GM08714 (cell line): ENCODE measurements around the gene RRBP1.

Experiments
- H3K4me3 ChIP-seq: fragments of 200-500 bp; sonication (Bioruptor generic); 2 replicates; pipeline ENCODE4 v1.5.1; 2014; ENCODE audit warnings: mild to moderate bottlenecking, low read length, inconsistent platforms
- ZNF274 ChIP-seq: IDR thresholded peaks from 2 replicates; pipeline ENCODE4 v1.6.1; 2012; ENCODE audit warnings: mild to moderate bottlenecking, low read depth, low read length

Gene RRBP1

GRCh38 chr20:17611290-17611539, 70.8 kb downstream of the RRBP1 start:
- no peak overlapping the region for H3K4me3 ChIP-seq
- TF ChIP-seq ZNF274, result no peak

- no peak overlapping the region for H3K4me3 ChIP-seq
- TF ChIP-seq ZNF274, result no peak
Observed at GRCh38 chr20:17610566-17611289, 71.3 kb downstream of the RRBP1 start.

GRCh38 chr20:17609811-17610377, 72.1 kb downstream of the RRBP1 start:
- H3K4me3 ChIP-seq, result no peak overlapping the region
- TF ChIP-seq ZNF274, result no peak

DNA sequence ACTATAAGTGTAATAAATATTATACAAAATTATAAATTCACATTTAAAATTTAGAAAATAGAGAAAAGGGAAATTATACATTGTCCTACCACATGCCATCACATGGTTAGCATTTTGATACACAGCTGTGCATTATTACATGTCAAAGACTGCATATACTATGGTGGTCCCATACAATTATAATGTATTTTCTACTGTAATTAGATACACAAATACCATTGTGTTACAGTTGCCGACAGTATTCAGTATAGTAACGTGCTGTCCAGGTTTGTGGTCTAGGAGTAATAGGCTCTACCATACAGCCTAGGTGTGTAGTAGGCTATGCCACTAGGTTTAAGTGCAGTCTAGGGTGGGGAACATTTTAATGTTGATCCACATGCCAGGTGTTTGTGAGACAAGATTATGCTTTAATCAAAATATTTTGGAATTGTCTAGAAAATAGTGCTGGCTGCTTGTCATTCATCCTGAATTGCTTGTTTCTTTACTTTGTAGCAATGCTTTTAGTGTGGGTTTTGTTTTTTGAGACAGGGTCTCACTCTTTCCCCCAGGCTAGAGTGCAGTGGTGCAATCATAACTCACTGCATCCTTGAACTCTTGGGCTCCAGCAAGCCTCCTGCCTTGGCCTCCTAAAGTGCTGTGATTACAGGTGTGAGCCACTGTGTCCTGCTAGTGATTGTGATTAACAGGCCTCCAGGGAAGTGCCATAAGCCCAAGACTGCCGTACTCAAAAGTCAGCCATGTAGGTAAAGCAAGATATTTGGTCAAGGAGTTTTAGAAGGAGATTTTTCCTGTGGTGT, 73.1 kb downstream of the RRBP1 start:
- H3K4me3 ChIP-seq, result no peak overlapping the region
- no peak for TF ChIP-seq ZNF274

DNA sequence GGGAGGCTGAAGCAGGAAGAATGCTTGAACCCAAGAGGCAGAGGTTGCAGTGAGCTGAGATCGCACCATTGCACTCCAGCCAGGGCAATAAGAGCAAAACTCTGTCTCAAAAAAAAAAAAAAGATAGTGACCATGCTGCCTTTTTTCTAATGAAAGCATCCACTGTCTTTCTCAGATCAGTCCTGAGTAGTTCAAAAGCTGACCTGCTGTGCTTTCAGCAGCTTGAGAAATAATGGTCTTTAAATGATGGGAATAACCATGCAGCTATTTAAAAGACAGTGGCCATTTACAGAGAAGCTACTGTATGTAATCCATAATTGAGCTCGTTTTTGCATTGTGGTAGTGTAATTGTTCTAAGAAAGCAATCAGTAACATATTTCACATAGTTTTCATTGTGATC, 76.0 kb downstream of the RRBP1 start:
- no peak for TF ChIP-seq ZNF274
- H3K4me3 ChIP-seq, result no peak overlapping the region

- TF ChIP-seq ZNF274, result no peak
- H3K4me3 ChIP-seq, result no peak overlapping the region
Observed at GRCh38 chr20:17605131-17605660, 76.8 kb downstream of the RRBP1 start.

DNA sequence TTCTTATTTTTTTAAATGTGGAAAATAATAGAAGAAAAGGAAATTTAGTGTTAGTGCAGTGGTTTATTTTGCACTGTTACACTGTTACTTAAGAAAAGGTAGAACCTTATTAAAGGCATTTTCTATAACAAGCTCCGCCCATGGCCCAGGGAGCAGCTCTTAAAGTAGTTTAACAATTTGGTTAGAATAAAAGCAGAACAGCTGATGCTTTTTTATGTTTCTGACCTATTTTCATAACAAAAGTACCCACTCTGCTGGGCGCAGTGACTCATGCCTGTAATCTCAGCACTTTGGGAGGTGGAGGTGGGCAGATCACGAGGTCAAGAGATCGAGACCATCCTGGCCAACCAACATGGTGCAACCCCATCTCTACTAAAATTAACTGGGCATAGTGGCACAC, 79.5 kb downstream of the RRBP1 start:
- no peak for TF ChIP-seq ZNF274
- H3K4me3 ChIP-seq, result no peak overlapping the region

- H3K4me3 ChIP-seq, result no peak overlapping the region
- no peak for TF ChIP-seq ZNF274
Observed at GRCh38 chr20:17601957-17602356, 80.1 kb downstream of the RRBP1 start.

GRCh38 chr20:17598013-17598550, 84.0 kb downstream of the RRBP1 start:
- no peak for TF ChIP-seq ZNF274

DNA sequence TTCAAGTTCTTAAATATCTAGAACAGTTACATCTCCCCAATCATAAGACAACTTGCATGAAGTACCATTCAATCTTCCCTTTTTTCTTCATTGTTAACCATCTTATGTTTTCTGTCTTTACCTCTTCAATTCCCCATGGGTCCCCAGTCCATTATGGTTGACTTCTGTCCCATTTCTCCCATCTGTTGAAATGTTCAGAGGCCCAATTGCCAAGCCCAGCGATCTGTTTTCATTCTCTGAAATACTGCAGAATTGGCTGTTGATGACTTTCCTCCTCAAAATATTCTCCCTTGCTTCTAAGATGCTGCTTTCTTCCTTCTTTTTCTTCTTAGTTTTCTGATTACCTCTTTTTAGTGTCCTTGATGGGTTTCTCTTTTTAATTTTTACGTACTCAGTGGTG, 86.2 kb downstream of the RRBP1 start:
- no peak for TF ChIP-seq ZNF274
- H3K4me3 ChIP-seq, result no peak overlapping the region

More at GRCh38 chr20:17598013-17598550, 84.0 kb downstream of the RRBP1 start:
- no peak overlapping the region for H3K4me3 ChIP-seq

- H3K4me3 ChIP-seq, result no peak overlapping the region
- TF ChIP-seq ZNF274, result no peak
Observed at GRCh38 chr20:17594443-17594842, 87.6 kb downstream of the RRBP1 start.

DNA sequence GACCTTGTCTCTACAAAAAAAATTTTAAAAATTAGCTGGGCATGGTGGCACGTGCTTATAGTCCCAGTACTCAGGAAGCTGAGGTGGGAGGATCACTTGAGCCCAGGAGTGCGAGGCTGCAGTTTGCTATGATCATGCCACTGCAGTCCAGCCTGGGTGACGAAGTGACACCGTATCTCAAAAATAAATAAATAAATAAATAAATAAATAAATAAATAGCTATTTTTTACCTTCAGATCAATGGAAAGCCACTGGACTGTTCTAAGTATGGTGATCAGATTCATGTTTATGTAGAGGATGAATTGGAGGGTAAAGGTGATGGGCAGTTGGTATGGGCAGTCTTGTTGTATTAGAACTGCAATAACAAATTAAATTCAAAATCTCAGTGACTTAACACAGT, 88.1 kb downstream of the RRBP1 start:
- H3K4me3 ChIP-seq, result no peak overlapping the region
- no peak for TF ChIP-seq ZNF274

DNA sequence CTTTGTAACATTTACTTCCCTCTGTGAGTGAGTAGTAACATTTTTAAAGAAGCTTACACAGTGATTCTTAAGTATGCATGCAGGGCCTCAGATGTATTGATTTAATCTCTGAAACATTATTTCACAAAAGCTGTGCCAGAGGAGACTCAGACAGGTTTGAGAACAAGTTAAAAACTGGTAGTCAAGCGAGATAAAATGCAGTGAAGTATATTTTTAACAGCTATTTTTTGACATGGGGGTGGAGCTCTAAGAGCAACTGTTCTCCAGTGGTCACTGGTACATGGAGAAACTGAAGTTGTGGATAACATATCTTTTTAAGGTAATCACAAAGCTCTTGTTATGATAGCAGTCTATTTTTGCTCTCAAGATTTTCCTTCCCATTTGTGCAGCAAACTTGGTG, 91.8 kb downstream of the RRBP1 start:
- TF ChIP-seq ZNF274, result no peak
- H3K4me3 ChIP-seq, result no peak overlapping the region

DNA sequence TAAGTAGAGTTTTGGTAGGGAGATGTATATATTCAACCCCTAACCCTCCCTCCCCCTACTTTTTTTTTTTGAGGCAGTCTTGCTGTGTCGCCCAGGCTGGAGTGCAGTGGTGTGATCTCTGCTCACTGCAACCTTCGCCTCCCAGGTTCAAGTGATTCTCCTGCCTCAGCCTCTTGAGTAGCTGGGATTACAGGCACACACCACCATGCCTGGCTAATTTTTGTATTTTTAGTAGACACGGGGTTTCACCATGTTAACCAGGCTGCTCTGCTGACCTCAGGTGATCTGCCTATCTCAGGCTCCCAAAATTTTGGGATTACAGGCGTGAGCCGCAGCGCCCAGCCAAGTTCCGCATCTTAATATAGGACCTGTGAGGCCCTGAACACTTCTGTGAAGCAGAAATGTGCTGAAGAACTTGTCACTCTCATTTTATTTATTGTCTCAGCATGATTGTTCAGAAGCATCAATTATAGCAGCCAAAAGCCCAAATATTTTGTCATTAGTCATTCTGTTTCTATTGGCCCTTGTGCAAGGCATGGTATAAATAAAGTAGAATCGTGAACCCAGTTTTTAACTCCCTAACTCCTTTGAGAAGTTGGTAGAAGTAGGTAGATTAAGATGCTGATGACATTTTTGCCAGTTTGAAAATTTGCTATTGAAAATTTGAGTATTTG, 92.7 kb downstream of the RRBP1 start:
- no peak overlapping the region for H3K4me3 ChIP-seq
- TF ChIP-seq ZNF274, result no peak
